GDM1 (cell line): Measurements from ENCODE around the gene MREG.
"Not testable (repeated sequence)": the region's sequence is repeated elsewhere in the genome, so short reads cannot be mapped to it uniquely, and the experiment has no call there.

Experiments
- DNase-seq: peaks from one replicate; lab custom pipeline; 2025; lab: John Stamatoyannopoulos, UW

Gene MREG

GRCh38 chr2:215958257-215958656 lies 55.1 kb downstream of the MREG start:
- no peak for DNase-seq

GRCh38 chr2:215957354-215958122 lies 55.8 kb downstream of the MREG start:
- DNase-seq: not testable (repeated sequence)

GRCh38 chr2:215952860-215953637 lies 60.3 kb downstream of the MREG start:
- no peak for DNase-seq

- DNase-seq: no peak
Observed at GRCh38 chr2:215951558-215951957, 61.8 kb downstream of the MREG start.

GRCh38 chr2:215949991-215950404 lies 63.4 kb downstream of the MREG start:
- peak; percentile 25 for DNase-seq

GRCh38 chr2:215948051-215948450 lies 65.3 kb downstream of the MREG start:
- no peak for DNase-seq

- DNase-seq: no peak
Observed at GRCh38 chr2:215946586-215946985, 66.8 kb downstream of the MREG start.

GRCh38 chr2:215942194-215942593 lies 71.2 kb downstream of the MREG start:
- no peak for DNase-seq

- no peak for DNase-seq
Observed at GRCh38 chr2:215941726-215942125, 71.6 kb downstream of the MREG start.

GRCh38 chr2:215940645-215941184 lies 72.6 kb downstream of the MREG start:
- DNase-seq: no peak

- no peak for DNase-seq
Observed at GRCh38 chr2:215937190-215937589, 76.2 kb downstream of the MREG start.

- no peak for DNase-seq
Observed at GRCh38 chr2:215933151-215933550, 80.2 kb downstream of the MREG start.

GRCh38 chr2:215931256-215931903 lies 82.0 kb downstream of the MREG start:
- DNase-seq: peak; percentile 41

- DNase-seq: no peak
Observed at GRCh38 chr2:215930505-215931253, 82.7 kb downstream of the MREG start.

GRCh38 chr2:215929602-215930335 lies 83.6 kb downstream of the MREG start:
- DNase-seq: no peak

GRCh38 chr2:215928086-215928485 lies 85.3 kb downstream of the MREG start:
- no peak for DNase-seq

GRCh38 chr2:215926992-215927391 lies 86.4 kb downstream of the MREG start:
- not testable (repeated sequence) for DNase-seq

- no peak for DNase-seq
Observed at GRCh38 chr2:215921895-215922294, 91.5 kb downstream of the MREG start.

- DNase-seq: peak; percentile 47
Observed at GRCh38 chr2:215920244-215921100, 92.9 kb downstream of the MREG start.

GRCh38 chr2:215919624-215920243 lies 93.6 kb downstream of the MREG start:
- no peak for DNase-seq
